BJ (cell line): ENCODE measurements around the gene DENND6A. TPM values are rescaled to one million over a fixed set of nuclear protein-coding genes. Genes with fewer than 3 reads are reported as not detected.
"Not testable (repeated sequence)": the region's sequence is repeated elsewhere in the genome, so short reads cannot be mapped to it uniquely, and the experiment has no call there.

Source experiments
- CTCF ChIA-PET: fragments of 350-600 bp; formaldehyde crosslinking; extraction: SDS; loops from one replicate; lab custom pipeline; 2021; ENCODE audit warnings: antibody characterized with exemption, inconsistent platforms; lab: Yijun Ruan, JAX
- POLR2A ChIA-PET: fragments of 300-600 bp; sonication (Branson Sonifier 250); formaldehyde crosslinking; extraction: SDS; loops from one replicate; lab custom pipeline; 2021; ENCODE audit warnings: antibody characterized with exemption; lab: Charles Lee
- DNase-seq: peaks from one replicate; pipeline ENCODE4 v3.0.0-alpha.2; 2011; ENCODE audit warnings: low read depth
- H3K27me3 ChIP-seq: 2 replicates; pipeline ENCODE4 v1.6.0; 2011; ENCODE audit warnings: low read length; ENCODE audit not compliant: control insufficient read depth, insufficient read depth
- H3K36me3 ChIP-seq: 2 replicates; pipeline ENCODE4 v1.5.1; 2011; ENCODE audit warnings: low read length; ENCODE audit not compliant: control insufficient read depth, insufficient read depth
- H3K4me3 ChIP-seq: 2 replicates; pipeline ENCODE4 v1.5.1; 2011; ENCODE audit warnings: low read depth, mild to moderate bottlenecking, control low read depth, low read length
- polyA plus RNA-seq: library from polyadenylated mRNA; depleted of rRNA; stranded (reverse); fragments of >200 nt; gene quantifications from 2 replicates; pipeline ENCODE4 v1.2.3, GENCODE V29; 2011
- TF ChIP-seq, protein P1 (sequence below): IDR thresholded peaks from 2 replicates; pipeline ENCODE4 v1.5.1; 2011; ENCODE audit warnings: low read depth, mild to moderate bottlenecking, control low read depth, inconsistent platforms, low read length, moderate library complexity; ENCODE audit not compliant: insufficient read depth

The DENND6A gene
- polyA plus RNA-seq, 1 experiment = 8.5 TPM

DNA sequence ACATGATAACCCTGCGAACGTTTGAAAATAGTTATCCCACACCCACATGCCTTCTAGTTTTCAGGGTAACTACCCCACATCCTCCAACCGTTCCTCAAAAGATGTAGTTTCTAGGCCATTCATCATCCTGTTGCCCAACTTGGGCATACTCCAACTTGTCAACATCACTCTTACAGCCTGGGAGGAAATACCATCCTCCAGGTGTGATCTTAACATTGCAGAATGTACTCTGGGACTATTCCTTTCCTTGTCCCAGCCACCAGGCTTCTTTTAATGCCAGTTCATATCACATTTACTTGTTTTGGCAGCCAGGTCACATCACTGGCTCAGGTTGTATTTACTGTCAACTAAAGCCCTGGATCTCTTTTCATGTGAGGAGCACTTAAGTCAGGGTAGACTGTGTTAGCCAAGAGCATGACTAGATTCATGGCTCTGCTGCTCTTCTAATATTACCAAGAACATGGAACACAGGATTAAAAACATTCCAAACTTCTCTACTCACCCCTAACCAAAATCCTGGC is 4.0 kb upstream of the DENND6A start:
- no peak for DNase-seq
- CTCF ChIA-PET = no interaction called here
- H3K27me3 ChIP-seq = no peaks in the 10 kb centered on the region
- TF ChIP-seq, protein P1, sequence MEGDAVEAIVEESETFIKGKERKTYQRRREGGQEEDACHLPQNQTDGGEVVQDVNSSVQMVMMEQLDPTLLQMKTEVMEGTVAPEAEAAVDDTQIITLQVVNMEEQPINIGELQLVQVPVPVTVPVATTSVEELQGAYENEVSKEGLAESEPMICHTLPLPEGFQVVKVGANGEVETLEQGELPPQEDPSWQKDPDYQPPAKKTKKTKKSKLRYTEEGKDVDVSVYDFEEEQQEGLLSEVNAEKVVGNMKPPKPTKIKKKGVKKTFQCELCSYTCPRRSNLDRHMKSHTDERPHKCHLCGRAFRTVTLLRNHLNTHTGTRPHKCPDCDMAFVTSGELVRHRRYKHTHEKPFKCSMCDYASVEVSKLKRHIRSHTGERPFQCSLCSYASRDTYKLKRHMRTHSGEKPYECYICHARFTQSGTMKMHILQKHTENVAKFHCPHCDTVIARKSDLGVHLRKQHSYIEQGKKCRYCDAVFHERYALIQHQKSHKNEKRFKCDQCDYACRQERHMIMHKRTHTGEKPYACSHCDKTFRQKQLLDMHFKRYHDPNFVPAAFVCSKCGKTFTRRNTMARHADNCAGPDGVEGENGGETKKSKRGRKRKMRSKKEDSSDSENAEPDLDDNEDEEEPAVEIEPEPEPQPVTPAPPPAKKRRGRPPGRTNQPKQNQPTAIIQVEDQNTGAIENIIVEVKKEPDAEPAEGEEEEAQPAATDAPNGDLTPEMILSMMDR = no peak
- H3K4me3 ChIP-seq = no peak overlapping the region
- POLR2A ChIA-PET = no interaction called here
- no peaks in the 10 kb centered on the region for H3K36me3 ChIP-seq

GRCh38 chr3:57694146-57694545 is 1.3 kb upstream of the DENND6A start:
- TF ChIP-seq, protein P1 = no peak
- Histone ChIP-seq H3K27me3 (no peaks in the 10 kb centered on the region), H3K36me3 (no peaks in the 10 kb centered on the region; the same call in 1 of the 2 replicates), H3K4me3 (no peak overlapping the region)
- CTCF ChIA-PET = no interaction called here
- DNase-seq = no peak
- POLR2A ChIA-PET = no interaction called here

- H3K27me3 ChIP-seq, POLR2A ChIA-PET, H3K36me3 ChIP-seq, DNase-seq: not testable (repeated sequence)
- CTCF ChIA-PET = interaction anchor here (0.6 kb wide), 1 partner anchor 73 kb away, joined by 3 read pairs; no protein-coding TSS in a partner anchor
- H3K4me3 ChIP-seq = peak overlapping the region; percentile 94
Observed at GRCh38 chr3:57692133-57692395, 813 bp downstream of the DENND6A start.

DNA sequence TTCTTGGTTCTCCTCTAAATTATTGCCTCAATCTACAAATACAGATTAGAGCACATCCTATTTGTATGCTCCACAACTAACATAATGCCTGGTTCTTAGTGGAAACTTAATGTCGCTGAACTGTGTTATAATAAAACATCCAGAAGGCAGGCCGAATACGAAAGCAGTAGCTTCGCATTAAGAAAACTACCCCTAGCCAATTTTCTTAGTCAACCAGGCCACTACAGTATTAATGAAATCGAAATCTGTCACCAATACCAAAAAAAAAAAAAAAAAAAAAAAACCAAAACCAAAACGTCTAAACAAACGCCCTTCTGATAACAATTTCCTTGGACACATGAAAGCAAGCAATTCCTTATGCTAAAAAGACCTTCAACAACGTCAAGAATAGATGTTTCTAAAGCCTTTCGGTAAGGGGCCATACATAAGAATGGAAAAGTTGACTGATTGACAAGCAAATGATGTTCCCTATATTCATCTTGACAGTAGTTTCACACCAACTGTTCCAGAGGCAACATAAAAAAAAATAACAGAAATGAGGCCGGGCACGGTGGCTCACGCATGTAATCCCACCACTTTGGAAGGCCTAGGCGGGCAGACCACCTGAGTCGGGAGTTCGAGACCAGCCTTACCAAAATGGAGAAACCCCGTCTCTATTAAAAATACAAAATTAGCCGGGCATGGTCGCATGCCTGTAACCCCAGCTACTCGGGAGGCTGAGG is 1.3 kb downstream of the DENND6A start:
- POLR2A ChIA-PET = interaction anchor here (0.7 kb wide), 1 partner anchor 191 kb away, joined by 3 read pairs; no protein-coding TSS in a partner anchor
- CTCF ChIA-PET = interaction anchor here (0.6 to 2.0 kb wide), 2 partner anchors 24 to 73 kb away, joined by 3 to 7 read pairs; no protein-coding TSS in a partner anchor
- H3K27me3 ChIP-seq = no peaks in the 10 kb centered on the region
- DNase-seq = no peak
- H3K4me3 ChIP-seq = peak overlapping the region; percentile 94
- H3K36me3 ChIP-seq = no peaks in the 10 kb centered on the region; the same call in none of the 2 replicates
- TF ChIP-seq, protein P1 = no peak

- TF ChIP-seq, protein P1 = no peak
- H3K27me3 ChIP-seq = no peaks in the 10 kb centered on the region
- DNase-seq = no peak
- H3K36me3 ChIP-seq = no peaks in the 10 kb centered on the region; the same call in none of the 2 replicates
- no peak overlapping the region for H3K4me3 ChIP-seq
- ChIA-PET POLR2A (no interaction called here), CTCF (interaction anchor here (2.0 kb wide), 1 partner anchor 22 kb away, joined by 7 read pairs; no protein-coding TSS in a partner anchor)
Observed at GRCh38 chr3:57689367-57690053, 3.4 kb downstream of the DENND6A start.
